ENCODE results near the gene KIAA1549.

The KIAA1549 gene

GRCh38 chr7:138903186-138903820 lies 77.9 kb downstream of the KIAA1549 start:
- DNase-seq, result peak; percentile 59

- DNase-seq, result no peak
Observed at GRCh38 chr7:138902161-138902560, 79.0 kb downstream of the KIAA1549 start.

GRCh38 chr7:138900035-138900828 lies 81.0 kb downstream of the KIAA1549 start:
- DNase-seq, result no peak

- no peak for DNase-seq
Observed at GRCh38 chr7:138898802-138899201, 82.4 kb downstream of the KIAA1549 start.

- no peak for DNase-seq
Observed at GRCh38 chr7:138898255-138898654, 82.9 kb downstream of the KIAA1549 start.

- no peak for DNase-seq
Observed at GRCh38 chr7:138895679-138896078, 85.5 kb downstream of the KIAA1549 start.

GRCh38 chr7:138893258-138893657 lies 87.9 kb downstream of the KIAA1549 start:
- no peak for DNase-seq

- peak; percentile 21 for DNase-seq
Observed at GRCh38 chr7:138892812-138893211, 88.4 kb downstream of the KIAA1549 start.

GRCh38 chr7:138892006-138892630 lies 89.1 kb downstream of the KIAA1549 start:
- no peak for DNase-seq

GRCh38 chr7:138891446-138891810 lies 89.8 kb downstream of the KIAA1549 start:
- DNase-seq, result peak; percentile 15

- DNase-seq, result peak; percentile 51
Observed at GRCh38 chr7:138890499-138891445, 90.4 kb downstream of the KIAA1549 start.

- DNase-seq, result peak; percentile 30
Observed at GRCh38 chr7:138889582-138890498, 91.3 kb downstream of the KIAA1549 start.

GRCh38 chr7:138887872-138888656 lies 93.1 kb downstream of the KIAA1549 start:
- DNase-seq, result no peak

GRCh38 chr7:138887085-138887710 lies 94.0 kb downstream of the KIAA1549 start:
- no peak for DNase-seq

GRCh38 chr7:138886501-138886917 lies 94.7 kb downstream of the KIAA1549 start:
- DNase-seq, result peak; percentile 60

GRCh38 chr7:138885383-138886147 lies 95.6 kb downstream of the KIAA1549 start:
- DNase-seq, result no peak

GRCh38 chr7:138882249-138882648 lies 98.9 kb downstream of the KIAA1549 start:
- no peak for DNase-seq

- no peak for DNase-seq
Observed at GRCh38 chr7:138881579-138882188, 99.5 kb downstream of the KIAA1549 start.

Data from NCI-H1092 treated with DMSO at 0.1 percent for 48 hours (cell line).